Measurements from ENCODE around the gene RAB1A.
"Not testable (repeated sequence)": the region's sequence is repeated elsewhere in the genome, so short reads cannot be mapped to it uniquely, and the experiment has no call there.

The RAB1A gene

GRCh38 chr2:65136253-65136652, 6.3 kb upstream of the RAB1A start:
- DNase-seq (ENCODE audit: low spot score), result no peak

- DNase-seq (ENCODE audit: low spot score), result no peak
These were observed 4.3 kb upstream of the RAB1A start for GRCh38 chr2:65134158-65134557.

- DNase-seq (ENCODE audit: low spot score), result no peak
These were observed 3.7 kb upstream of the RAB1A start for GRCh38 chr2:65133626-65134025.

GRCh38 chr2:65132930-65133329, 3.0 kb upstream of the RAB1A start:
- DNase-seq (ENCODE audit: low spot score), result not testable (repeated sequence)

- no peak for DNase-seq (ENCODE audit: low spot score)
These were observed 814 bp upstream of the RAB1A start for GRCh38 chr2:65130664-65131175.

- no peak for DNase-seq (ENCODE audit: low spot score)
These were observed 550 bp downstream of the RAB1A start for GRCh38 chr2:65129286-65129825.

GRCh38 chr2:65128297-65129190, 1.4 kb downstream of the RAB1A start:
- DNase-seq (ENCODE audit: low spot score), result no peak

GRCh38 chr2:65125457-65125856, 4.4 kb downstream of the RAB1A start:
- not testable (repeated sequence) for DNase-seq (ENCODE audit: low spot score)

- no peak for DNase-seq (ENCODE audit: low spot score)
These were observed 7.6 kb downstream of the RAB1A start for GRCh38 chr2:65122313-65122712.

GRCh38 chr2:65120990-65121693, 8.8 kb downstream of the RAB1A start:
- no peak for DNase-seq (ENCODE audit: low spot score)

GRCh38 chr2:65116645-65117044, 13.3 kb downstream of the RAB1A start:
- no peak for DNase-seq (ENCODE audit: low spot score)

GRCh38 chr2:65114921-65115320, 15.0 kb downstream of the RAB1A start:
- DNase-seq (ENCODE audit: low spot score), result no peak

GRCh38 chr2:65113816-65114215, 16.1 kb downstream of the RAB1A start:
- DNase-seq (ENCODE audit: low spot score), result no peak

- DNase-seq (ENCODE audit: low spot score), result no peak
These were observed 16.7 kb downstream of the RAB1A start for GRCh38 chr2:65113229-65113628.

GRCh38 chr2:65112633-65113032, 17.3 kb downstream of the RAB1A start:
- DNase-seq (ENCODE audit: low spot score), result no peak

- DNase-seq (ENCODE audit: low spot score), result no peak
These were observed 21.1 kb downstream of the RAB1A start for GRCh38 chr2:65108780-65109179.

- no peak for DNase-seq (ENCODE audit: low spot score)
These were observed 22.4 kb downstream of the RAB1A start for GRCh38 chr2:65107530-65107929.

- no peak for DNase-seq (ENCODE audit: low spot score)
These were observed 26.7 kb downstream of the RAB1A start for GRCh38 chr2:65103013-65103715.

GRCh38 chr2:65101071-65101470, 28.8 kb downstream of the RAB1A start:
- no peak for DNase-seq (ENCODE audit: low spot score)

- no peak for DNase-seq (ENCODE audit: low spot score)
These were observed 31.2 kb downstream of the RAB1A start for GRCh38 chr2:65098741-65099140.

- DNase-seq (ENCODE audit: low spot score), result no peak
These were observed 32.1 kb downstream of the RAB1A start for GRCh38 chr2:65097844-65098243.

GRCh38 chr2:65096948-65097347, 33.0 kb downstream of the RAB1A start:
- no peak for DNase-seq (ENCODE audit: low spot score)
